ENCODE results near the gene ITIH5.
A peak's percentile ranks its signal among the peaks of the same experiment; 100 is the strongest.

ITIH5 gene

GRCh38 chr10:7546385-7546967, 120.3 kb downstream of the ITIH5 start:
- DNase-seq, result no peak

DNA sequence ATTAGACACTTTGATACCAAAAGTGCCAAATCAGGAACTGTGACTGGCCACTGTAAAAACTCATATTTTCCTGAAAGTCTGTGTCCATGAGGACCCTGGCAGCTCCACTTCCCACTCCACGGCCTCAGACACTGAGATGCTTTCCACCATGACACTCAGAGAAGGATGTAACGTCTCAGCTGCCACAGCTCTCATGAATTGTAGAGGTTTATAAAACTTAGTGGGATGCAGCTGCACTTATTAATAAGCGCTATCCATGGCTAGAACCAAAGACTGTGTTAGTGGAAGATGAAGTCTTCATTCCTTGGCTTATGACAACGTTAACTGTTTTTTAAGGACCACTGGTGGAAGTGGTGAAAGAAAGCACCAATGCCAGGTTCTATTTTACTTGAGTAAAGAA, 121.0 kb downstream of the ITIH5 start:
- DNase-seq, result no peak

DNA sequence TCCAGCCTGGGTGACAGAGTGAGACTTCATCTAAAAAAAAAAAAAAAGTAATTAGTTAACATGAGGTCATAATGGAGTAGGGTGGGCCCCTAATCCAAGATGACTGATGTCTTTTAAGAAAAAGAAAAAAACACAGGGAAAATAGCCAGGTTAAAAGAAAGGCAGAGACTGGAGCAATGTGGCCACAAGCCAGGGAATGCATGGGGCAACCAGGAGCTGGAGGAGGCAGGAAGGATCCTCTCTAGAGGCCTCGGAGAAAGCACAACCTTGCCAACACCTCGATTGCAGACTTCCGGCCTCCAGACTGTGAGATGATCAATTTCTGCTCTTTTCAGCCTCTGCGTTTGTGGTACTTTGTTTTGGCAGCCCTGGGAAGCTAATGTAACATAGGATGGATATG, 121.5 kb downstream of the ITIH5 start:
- no peak for DNase-seq

DNA sequence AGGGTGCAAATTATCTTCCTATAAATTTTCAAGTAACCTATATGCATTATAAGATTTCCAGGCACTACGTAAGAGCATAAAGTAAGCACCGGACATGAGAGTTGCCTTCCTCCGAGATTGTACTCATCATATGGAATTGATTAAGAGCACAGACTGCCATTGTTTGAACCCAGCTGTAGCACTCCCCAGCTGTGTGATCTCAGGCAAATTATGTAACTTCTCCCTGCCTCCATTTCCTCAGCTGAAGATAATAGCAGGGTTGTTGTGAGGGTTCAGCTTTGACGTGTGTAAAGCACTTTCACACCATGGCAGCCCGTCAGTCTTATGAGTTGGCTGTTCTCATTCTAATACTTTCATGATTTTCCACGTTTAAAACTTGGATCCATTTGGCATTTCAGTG, 122.6 kb downstream of the ITIH5 start:
- DNase-seq, result no peak

GRCh38 chr10:7542189-7542914, 124.4 kb downstream of the ITIH5 start:
- no peak for DNase-seq

GRCh38 chr10:7541137-7542087, 125.4 kb downstream of the ITIH5 start:
- no peak for DNase-seq

DNA sequence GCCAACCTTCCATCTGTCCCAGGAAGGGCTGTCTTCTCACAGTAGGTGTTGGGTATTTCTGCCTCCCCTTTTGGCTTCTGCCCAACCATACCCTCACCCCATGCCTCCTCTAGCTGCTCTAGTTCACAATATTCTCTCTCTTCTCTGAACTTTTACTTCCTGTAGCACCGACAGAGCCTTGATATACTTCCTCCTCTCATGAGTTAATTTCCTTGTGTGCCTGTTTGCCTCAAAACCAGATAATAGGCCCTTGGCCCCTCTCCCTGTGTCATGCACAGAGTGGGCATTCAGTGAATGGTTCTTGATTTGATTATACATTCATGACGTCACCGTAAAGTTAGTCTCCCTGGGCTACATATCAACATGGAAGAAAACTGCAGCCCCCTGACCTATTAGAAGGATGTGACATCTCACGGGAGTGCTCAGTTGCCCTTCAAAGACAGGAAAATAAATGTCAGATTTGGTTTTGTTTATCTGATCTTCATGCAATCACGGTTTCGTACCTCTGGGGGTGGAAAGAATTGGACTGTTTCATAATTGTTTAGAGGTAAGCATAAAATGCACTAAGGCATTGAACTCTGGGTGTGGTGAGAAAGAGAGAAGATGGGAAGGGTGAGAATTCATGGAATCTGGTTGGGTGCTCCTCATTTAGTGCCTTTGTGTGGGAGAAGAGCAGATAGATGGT, 127.7 kb downstream of the ITIH5 start:
- DNase-seq, result no peak

DNA sequence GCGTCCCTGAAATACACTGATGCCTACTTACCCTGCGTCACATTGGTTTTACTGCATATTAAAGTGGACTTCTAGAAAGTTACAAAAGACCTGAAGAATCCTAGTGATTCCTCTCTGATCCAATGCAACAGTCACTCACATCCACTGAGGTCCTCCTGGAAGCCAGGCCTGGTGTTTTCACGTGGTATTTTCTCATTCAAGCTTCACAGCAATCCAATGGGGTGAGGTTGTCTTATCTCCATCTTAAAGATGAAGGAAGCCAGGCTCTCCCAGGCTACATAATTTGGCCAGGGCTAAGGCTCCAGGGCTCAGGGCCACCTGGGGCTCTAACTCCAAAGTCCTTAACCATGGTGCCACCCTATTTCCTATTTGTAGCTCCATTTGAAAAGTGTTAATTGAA, 129.6 kb downstream of the ITIH5 start:
- DNase-seq, result no peak

GRCh38 chr10:7534480-7534852, 132.3 kb downstream of the ITIH5 start:
- no peak for DNase-seq

- no peak for DNase-seq
Measured at GRCh38 chr10:7533657-7534479, 132.9 kb downstream of the ITIH5 start.

DNA sequence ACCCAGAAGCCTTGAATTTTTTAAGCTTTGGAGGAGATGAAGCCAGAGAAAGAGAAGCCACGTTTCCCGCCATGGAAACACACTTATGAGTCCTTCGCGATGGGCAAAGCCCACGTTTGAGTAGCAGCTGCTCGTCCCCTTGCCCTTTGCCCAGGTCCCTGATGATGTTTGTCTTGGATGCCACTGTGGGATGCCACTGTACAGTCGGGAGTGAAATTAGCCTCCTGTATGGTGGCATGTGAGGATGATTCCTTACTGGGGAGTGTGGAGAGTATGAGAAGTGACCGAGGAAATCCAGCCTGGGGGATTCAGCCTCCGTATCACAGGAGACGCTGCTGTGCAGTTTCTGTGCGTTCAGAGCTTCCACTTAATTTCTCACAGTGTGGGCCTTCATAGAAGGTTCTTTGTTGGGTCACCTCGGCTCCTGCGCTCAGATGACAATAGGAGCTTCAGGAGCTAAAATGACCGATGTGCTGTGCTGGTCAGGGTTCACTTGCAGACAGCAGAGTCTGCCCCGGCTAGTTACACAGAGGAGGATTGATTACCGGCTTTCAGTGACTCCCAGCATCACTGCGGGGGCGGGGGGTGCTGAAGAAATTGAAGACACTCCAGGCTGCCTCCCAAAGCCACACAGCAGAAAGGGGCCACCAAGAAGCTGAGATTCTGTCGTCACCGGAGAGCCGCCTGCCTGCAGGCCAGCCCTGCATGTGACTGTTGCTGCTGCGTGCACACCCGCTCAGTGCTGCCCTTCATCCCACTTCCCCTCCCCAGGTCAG, 133.9 kb downstream of the ITIH5 start:
- DNase-seq, result no peak

DNA sequence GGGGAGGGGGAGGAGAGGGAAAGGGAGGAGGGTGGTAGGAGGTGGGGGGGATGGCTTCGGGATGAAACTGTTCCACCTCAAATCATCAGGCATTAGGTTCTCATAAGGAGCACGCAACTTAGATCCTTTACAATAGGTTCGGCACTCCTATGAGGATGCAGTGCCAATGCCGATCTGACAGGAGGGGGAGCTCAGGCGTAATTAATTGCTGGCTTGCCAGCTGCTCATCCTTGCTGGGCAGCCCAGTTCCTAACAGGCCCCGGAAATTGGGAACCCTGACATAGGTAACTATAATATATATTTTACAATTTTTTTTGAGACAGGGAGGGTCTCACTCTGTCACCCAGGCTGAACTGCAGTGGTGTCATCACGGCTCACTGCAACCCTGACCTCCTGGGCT, 137.1 kb downstream of the ITIH5 start:
- no peak for DNase-seq

- no peak for DNase-seq
Measured at GRCh38 chr10:7527468-7527867, 139.3 kb downstream of the ITIH5 start.

- DNase-seq, result no peak
Measured at GRCh38 chr10:7526017-7526400, 140.8 kb downstream of the ITIH5 start.

DNA sequence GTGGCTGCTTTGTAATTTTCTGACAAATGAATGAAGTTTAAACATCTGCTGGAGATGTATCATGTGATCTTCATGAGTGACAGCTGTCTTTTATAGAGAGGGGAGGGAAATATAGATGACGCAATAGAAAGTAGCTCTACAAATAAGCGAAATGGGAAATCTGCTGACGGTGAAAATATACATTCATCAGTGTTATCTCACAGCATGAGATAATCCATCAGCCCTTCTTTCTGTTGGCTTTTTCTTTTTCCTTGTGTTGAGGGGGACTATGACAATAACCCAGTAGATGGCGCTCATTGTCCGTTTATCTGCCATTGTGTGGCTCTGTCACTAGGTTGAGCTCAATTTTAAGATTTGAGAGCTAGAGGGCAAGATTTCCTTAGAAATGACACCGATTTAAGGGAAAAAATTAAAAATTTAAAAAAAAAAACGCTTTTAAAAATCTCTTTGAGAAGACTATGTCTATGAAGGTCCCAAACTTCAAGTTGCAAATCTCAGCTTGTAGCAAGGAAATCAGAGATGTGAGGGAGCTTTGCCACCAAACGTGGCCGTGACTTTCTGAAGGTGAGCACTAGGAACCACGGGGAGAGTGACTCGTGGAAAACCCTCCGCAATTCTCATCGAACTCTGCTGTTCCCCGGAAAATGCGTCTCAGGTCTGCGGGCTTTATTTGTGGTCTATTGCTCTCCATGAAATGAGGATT, 141.3 kb downstream of the ITIH5 start:
- peak in 4 of 5 donors; percentile 34 to 75 (median 46) for DNase-seq

DNA sequence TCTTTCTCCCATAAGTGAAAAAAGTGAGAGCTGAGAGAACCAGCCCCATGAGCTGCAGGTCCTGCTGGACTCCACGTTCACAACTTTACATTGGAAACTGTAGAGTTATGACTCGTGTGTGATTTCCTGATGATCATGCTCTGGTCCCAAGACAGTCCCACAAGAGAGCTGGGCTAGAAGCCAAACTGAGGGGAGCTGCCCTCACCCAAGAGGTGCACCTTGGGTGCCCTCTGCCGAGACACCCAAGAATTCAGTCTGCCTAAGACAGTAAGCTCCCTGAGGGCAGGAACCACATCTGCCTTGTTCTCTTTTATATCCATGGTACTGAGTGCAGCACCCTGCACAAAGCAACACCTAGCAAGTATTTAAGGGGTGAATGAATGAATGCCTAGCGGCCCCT, 143.1 kb downstream of the ITIH5 start:
- DNase-seq, result no peak

GRCh38 chr10:7520507-7521485, 146.0 kb downstream of the ITIH5 start:
- no peak for DNase-seq

DNA sequence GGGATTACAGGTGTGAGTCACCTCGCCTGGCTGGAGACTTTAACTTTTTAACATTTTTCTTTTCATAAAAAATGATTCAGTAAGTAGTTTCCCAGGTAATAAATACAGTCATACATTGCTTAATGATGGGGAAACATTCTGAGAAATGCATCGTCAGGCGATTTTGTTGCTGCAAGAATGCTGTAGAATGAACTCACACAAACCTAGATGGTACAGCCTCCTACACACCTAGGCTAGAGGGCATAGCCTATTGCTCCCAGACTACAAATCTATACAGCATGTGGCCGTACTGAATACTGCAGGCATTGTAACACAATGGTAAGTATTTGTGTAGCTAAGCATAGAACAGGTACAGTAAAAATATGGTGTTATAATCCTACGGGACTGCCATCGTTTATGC, 147.4 kb downstream of the ITIH5 start:
- DNase-seq, result no peak

DNA sequence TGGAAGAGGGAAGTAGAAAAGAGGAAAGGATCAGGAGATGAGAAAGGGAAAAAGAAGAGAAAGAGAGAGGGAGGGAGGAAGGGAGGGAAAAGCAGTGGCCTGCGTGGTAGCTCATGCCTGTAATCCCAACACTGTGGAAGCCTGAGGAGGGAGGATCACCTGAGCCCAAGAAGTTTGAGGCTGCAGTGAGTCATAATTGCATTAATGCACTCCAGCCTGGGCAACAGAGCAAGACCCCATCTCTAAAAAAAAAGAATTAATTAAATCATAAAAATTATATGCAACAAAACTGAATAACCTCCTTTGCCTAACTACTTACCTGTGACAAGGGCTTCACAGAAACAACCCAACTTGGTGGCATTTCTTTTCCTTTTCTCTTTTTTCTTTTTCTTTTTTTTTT, 148.1 kb downstream of the ITIH5 start:
- no peak for DNase-seq
